K562 (cell line): ENCODE results near the gene MYL12B. TPM values are rescaled to one million over a fixed set of nuclear protein-coding genes. Genes with fewer than 3 reads are reported as not detected.

Experiments used
- ARID2 ChIP-seq: fragments of 450-650 bp; IDR thresholded peaks from 2 replicates; pipeline ENCODE4 v1.6.1; 2017; ENCODE audit warnings: antibody characterized with exemption, mild to moderate bottlenecking
- BHLHE40 ChIP-seq: IDR thresholded peaks from 2 replicates; pipeline ENCODE4 v1.6.1; 2011; ENCODE audit warnings: low read length, improper control_type of control experiment
- CAMTA2 ChIP-seq: fragments of 250-450 bp; sonication (Bioruptor Pico); conservative IDR thresholded peaks from 2 replicates; pipeline ENCODE4 v1.5.1; 2022
- CBX5 ChIP-seq: IDR thresholded peaks from 2 replicates; pipeline ENCODE4 v1.6.1; 2014; ENCODE audit warnings: low read depth, borderline replicate concordance
- KAT2B ChIP-seq: IDR thresholded peaks from one replicate; pipeline ENCODE4 v1.6.1; 2012; ENCODE audit warnings: low read depth, mild to moderate bottlenecking, control low read depth, inconsistent platforms, low read length, moderate library complexity
- POLR3A ChIP-seq: IDR thresholded peaks from 2 replicates; pipeline ENCODE4 v1.6.1; 2011; ENCODE audit warnings: borderline replicate concordance, mild to moderate bottlenecking, moderate library complexity; ENCODE audit not compliant: insufficient read length, insufficient read depth; ENCODE audit errors: extremely low read depth
- SIRT6 ChIP-seq: IDR thresholded peaks from one replicate; pipeline ENCODE4 v1.6.1; 2012; ENCODE audit warnings: low read depth, mild to moderate bottlenecking, control low read depth, inconsistent platforms, low read length, moderate library complexity
- SOX6 ChIP-seq: fragments of 450-650 bp; IDR thresholded peaks from 2 replicates; pipeline ENCODE4 v1.6.1; 2014; ENCODE audit warnings: mild to moderate bottlenecking
- STAG1 ChIP-seq: sonication (generic); formaldehyde crosslinking; IDR thresholded peaks from 2 replicates; pipeline ENCODE4 v1.5.0; 2020; ENCODE audit warnings: missing genetic modification reagents, borderline replicate concordance
- TAF15 ChIP-seq: fragments of 200-400 bp; formaldehyde crosslinking; IDR thresholded peaks from 2 replicates; pipeline ENCODE4 v1.6.1; 2017; ENCODE audit warnings: mild to moderate bottlenecking, low read depth, low read length, moderate library complexity
- TAF7 ChIP-seq: fragments of 450-650 bp; IDR thresholded peaks from 2 replicates; pipeline ENCODE4 v1.6.1; 2016; ENCODE audit warnings: missing genetic modification characterization, missing compliant biosample characterization
- ZC3H8 ChIP-seq: fragments of 450-650 bp; IDR thresholded peaks from 2 replicates; pipeline ENCODE4 v1.6.1; 2017
- ZNF584 ChIP-seq: fragments of 200-800 bp; sonication (Bioruptor generic); IDR thresholded peaks from 2 replicates; pipeline ENCODE4 v1.6.1; 2016; ENCODE audit warnings: low read depth, mild to moderate bottlenecking, missing genetic modification characterization, missing compliant biosample characterization
- ZNF785 ChIP-seq: fragments of 250-450 bp; sonication (Bioruptor Pico); IDR thresholded peaks from 2 replicates; pipeline ENCODE4 v1.4.0; 2020; ENCODE audit warnings: mild to moderate bottlenecking
- polyA plus RNA-seq, 8 experiments: library from polyadenylated mRNA; depleted of rRNA in 4 of 8; stranded (reverse) in 5 of 8; unstranded in 3 of 8; fragments of >200 nt; fragmentation: Nextera tagmentation in 2 of 8; fragmentation: Illumina TruSeq in 1 of 8; extraction: Ambion mirVana in 2 of 8; extraction: Trizol in 1 of 8; gene quantifications; 2 replicates each; pipeline versions ENCODE4 v1.2.1 to v1.2.3, GENCODE V29; 2011 to 2014; ENCODE audit warnings: inconsistent platforms in 1 of 8, missing spikeins in 1 of 8
- total RNA-seq, 7 experiments: library from RNA; depleted of rRNA in 6 of 7; stranded (reverse); fragments of >200 nt in 6 of 7; fragmentation: Illumina TruSeq in 2 of 7; extraction: Trizol in 2 of 7; gene quantifications; 2 replicates each; pipeline versions ENCODE4 v1.2.1 to v1.2.3, GENCODE V29; 2011 to 2021; ENCODE audit warnings: low replicate concordance in 1 of 7
- TF ChIP-seq, protein P1 (sequence below): fragments of 250-450 bp; sonication (Bioruptor Pico); IDR thresholded peaks from 2 replicates; pipeline ENCODE4 v1.9.0; 2021; ENCODE audit warnings: mild to moderate bottlenecking, inconsistent platforms
- TF ChIP-seq, protein P2 (sequence below): fragments of 250-450 bp; sonication (Bioruptor Pico); IDR thresholded peaks from 2 replicates; pipeline ENCODE4 v1.4.0; 2020; ENCODE audit warnings: mild to moderate bottlenecking, moderate library complexity
- TF ChIP-seq, protein P3 (sequence below): fragments of 450-650 bp; formaldehyde crosslinking; IDR thresholded peaks from 2 replicates; pipeline ENCODE4 v1.4.0; 2022; ENCODE audit warnings: missing genetic modification characterization
- TF ChIP-seq, protein P4 (sequence below): fragments of 250-450 bp; sonication (Bioruptor Pico); IDR thresholded peaks from 2 replicates; pipeline ENCODE4 v1.4.0; 2020; ENCODE audit warnings: mild to moderate bottlenecking

MYL12B gene
- total and polyA plus RNA-seq, 9 of the 15 experiments (the other 6 are each of a cell fraction or from before 2014, with no cell fraction given), result 220 to 995 (median 463) TPM

DNA sequence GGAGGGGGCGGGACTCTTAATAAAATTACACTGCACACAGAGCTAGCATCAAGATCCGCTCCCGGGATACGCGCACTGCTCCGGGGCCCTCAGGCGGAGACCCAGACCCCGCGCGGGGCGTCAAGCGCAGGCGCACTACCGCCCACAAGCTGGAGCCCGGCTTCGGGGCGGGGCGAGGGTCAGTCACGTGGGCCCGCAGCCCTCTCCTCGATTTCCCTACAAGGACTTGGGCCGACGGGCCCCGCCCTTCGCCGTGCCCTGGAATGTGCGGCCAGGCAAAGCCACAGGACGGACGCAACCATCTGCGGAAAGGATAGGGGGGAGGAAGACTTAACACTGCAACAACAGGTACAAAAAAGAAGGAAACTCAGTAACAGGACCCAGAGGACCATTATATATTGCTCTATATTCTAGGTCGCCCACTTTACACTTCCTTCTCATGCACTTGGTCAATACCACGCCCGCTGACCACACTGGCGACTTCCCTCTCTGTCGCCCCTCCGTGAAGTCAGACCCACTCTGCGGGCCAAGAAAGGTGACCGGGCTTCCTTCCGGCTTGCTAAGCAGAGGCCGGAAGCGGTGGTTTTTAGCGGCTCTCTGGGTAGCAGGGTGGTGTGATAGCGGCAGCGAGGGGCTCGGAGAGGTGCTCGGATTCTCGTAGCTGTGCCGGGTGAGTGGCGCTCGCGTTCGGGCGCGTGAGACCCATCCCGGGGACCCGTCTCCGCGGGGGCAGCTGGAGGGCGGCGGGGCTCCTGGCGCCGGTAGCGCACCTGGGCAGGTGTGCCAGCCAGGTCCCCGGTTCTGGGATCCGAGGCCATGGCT is 14.5 kb upstream of the MYL12B start, which contains the start of gene MYL12A (continued):
- TF ChIP-seq CAMTA2 (0 out of 2 replicates have a peak, but pooled peaks have one; percentile 39), ARID2 (no peak), TAF15 (no peak), STAG1 (CRISPR knock-in tag) (no peak), ZNF584 (CRISPR knock-in tag) (no peak), BHLHE40 (peak; percentile 94), KAT2B (no peak), SOX6 (0 out of 2 replicates have a peak, but pooled peaks have one; percentile 6), ZNF785 (CRISPR knock-in tag) (no peak), POLR3A (no peak), ZC3H8 (no peak), TAF7 (tag) (peak; percentile 93), CBX5 (no peak), SIRT6 (no peak)
- TF ChIP-seq, protein P1, sequence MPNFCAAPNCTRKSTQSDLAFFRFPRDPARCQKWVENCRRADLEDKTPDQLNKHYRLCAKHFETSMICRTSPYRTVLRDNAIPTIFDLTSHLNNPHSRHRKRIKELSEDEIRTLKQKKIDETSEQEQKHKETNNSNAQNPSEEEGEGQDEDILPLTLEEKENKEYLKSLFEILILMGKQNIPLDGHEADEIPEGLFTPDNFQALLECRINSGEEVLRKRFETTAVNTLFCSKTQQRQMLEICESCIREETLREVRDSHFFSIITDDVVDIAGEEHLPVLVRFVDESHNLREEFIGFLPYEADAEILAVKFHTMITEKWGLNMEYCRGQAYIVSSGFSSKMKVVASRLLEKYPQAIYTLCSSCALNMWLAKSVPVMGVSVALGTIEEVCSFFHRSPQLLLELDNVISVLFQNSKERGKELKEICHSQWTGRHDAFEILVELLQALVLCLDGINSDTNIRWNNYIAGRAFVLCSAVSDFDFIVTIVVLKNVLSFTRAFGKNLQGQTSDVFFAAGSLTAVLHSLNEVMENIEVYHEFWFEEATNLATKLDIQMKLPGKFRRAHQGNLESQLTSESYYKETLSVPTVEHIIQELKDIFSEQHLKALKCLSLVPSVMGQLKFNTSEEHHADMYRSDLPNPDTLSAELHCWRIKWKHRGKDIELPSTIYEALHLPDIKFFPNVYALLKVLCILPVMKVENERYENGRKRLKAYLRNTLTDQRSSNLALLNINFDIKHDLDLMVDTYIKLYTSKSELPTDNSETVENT (CRISPR knock-in tag), result peak; percentile 90
- TF ChIP-seq, protein P2, sequence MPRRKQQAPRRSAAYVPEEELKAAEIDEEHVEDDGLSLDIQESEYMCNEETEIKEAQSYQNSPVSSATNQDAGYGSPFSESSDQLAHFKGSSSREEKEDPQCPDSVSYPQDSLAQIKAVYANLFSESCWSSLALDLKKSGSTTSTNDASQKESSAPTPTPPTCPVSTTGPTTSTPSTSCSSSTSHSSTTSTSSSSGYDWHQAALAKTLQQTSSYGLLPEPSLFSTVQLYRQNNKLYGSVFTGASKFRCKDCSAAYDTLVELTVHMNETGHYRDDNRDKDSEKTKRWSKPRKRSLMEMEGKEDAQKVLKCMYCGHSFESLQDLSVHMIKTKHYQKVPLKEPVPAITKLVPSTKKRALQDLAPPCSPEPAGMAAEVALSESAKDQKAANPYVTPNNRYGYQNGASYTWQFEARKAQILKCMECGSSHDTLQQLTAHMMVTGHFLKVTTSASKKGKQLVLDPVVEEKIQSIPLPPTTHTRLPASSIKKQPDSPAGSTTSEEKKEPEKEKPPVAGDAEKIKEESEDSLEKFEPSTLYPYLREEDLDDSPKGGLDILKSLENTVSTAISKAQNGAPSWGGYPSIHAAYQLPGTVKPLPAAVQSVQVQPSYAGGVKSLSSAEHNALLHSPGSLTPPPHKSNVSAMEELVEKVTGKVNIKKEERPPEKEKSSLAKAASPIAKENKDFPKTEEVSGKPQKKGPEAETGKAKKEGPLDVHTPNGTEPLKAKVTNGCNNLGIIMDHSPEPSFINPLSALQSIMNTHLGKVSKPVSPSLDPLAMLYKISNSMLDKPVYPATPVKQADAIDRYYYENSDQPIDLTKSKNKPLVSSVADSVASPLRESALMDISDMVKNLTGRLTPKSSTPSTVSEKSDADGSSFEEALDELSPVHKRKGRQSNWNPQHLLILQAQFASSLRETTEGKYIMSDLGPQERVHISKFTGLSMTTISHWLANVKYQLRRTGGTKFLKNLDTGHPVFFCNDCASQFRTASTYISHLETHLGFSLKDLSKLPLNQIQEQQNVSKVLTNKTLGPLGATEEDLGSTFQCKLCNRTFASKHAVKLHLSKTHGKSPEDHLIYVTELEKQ (CRISPR knock-in tag), result 0 out of 2 replicates have a peak, but pooled peaks have one; percentile 12
- TF ChIP-seq, protein P3, sequence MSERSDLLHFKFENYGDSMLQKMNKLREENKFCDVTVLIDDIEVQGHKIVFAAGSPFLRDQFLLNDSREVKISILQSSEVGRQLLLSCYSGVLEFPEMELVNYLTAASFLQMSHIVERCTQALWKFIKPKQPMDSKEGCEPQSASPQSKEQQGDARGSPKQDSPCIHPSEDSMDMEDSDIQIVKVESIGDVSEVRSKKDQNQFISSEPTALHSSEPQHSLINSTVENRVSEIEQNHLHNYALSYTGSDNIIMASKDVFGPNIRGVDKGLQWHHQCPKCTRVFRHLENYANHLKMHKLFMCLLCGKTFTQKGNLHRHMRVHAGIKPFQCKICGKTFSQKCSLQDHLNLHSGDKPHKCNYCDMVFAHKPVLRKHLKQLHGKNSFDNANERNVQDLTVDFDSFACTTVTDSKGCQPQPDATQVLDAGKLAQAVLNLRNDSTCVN, result peak; percentile 80; the same call in 1 of the 2 replicates
- TF ChIP-seq, protein P4, sequence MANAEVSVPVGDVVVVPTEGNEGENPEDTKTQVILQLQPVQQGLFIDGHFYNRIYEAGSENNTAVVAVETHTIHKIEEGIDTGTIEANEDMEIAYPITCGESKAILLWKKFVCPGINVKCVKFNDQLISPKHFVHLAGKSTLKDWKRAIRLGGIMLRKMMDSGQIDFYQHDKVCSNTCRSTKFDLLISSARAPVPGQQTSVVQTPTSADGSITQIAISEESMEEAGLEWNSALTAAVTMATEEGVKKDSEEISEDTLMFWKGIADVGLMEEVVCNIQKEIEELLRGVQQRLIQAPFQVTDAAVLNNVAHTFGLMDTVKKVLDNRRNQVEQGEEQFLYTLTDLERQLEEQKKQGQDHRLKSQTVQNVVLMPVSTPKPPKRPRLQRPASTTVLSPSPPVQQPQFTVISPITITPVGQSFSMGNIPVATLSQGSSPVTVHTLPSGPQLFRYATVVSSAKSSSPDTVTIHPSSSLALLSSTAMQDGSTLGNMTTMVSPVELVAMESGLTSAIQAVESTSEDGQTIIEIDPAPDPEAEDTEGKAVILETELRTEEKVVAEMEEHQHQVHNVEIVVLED (CRISPR knock-in tag), result peak; percentile 37; the same call in 1 of the 2 replicates
